Measurements from ENCODE around the gene ENOX1.

GRCh38 chr13:43295825-43296564, 490.8 kb downstream of the ENOX1 start:
- no peak for TF ChIP-seq POLR2A (IDR thresholded peaks at IDR 0.05)
- no peak for TF ChIP-seq CTCF (IDR thresholded peaks at IDR 0.05)
